H1 (cell line): ENCODE measurements around the gene SF3B6. TPM values are rescaled to one million over a fixed set of nuclear protein-coding genes. Genes with fewer than 3 reads are reported as not detected.
A peak's percentile ranks its signal among the peaks of the same experiment; 100 is the strongest.

Experiments used
- BCL11A ChIP-seq, 2 experiments: IDR thresholded peaks; one replicate each; pipeline ENCODE4 v1.6.1; 2011; ENCODE audit warnings: low read depth in 2 of 2, low read length in 2 of 2, mild to moderate bottlenecking in 2 of 2
- CHD2 ChIP-seq: IDR thresholded peaks from 2 replicates; pipeline ENCODE4 v1.6.1; 2012; ENCODE audit warnings: low read length, improper control_type of control experiment
- CTBP2 ChIP-seq: IDR thresholded peaks from 2 replicates; pipeline ENCODE4 v1.7.0; 2011; ENCODE audit warnings: borderline replicate concordance, mild to moderate bottlenecking, moderate library complexity, mixed read lengths, low read length; ENCODE audit not compliant: insufficient read depth, insufficient read length
- EP300 ChIP-seq, 2 experiments: IDR thresholded peaks; 1 replicate in 1 of 2; 2 replicates in 1 of 2; pipeline ENCODE4 v1.6.1; 2011 to 2012; ENCODE audit warnings: low read depth in 2 of 2, low read length in 2 of 2, mild to moderate bottlenecking in 2 of 2, borderline replicate concordance in 1 of 2, inconsistent platforms in 1 of 2, moderate library complexity in 1 of 2
- EZH2 ChIP-seq: fragments of 200-600 bp; sonication (generic); IDR thresholded peaks from 2 replicates; pipeline ENCODE4 v1.7.1; 2012; ENCODE audit warnings: low read depth, mild to moderate bottlenecking, moderate library complexity, low read length, inconsistent platforms; ENCODE audit not compliant: severe bottlenecking
- FOSL1 ChIP-seq: IDR thresholded peaks from 2 replicates; pipeline ENCODE4 v1.6.1; 2011; ENCODE audit warnings: mild to moderate bottlenecking, low read depth, low read length, moderate library complexity; ENCODE audit not compliant: insufficient read depth
- GTF2F1 ChIP-seq: IDR thresholded peaks from 2 replicates; pipeline ENCODE4 v1.6.1; 2012; ENCODE audit warnings: low read depth, low read length, improper control_type of control experiment, borderline replicate concordance
- HDAC2 ChIP-seq, 2 experiments: fragments of 300-600 bp in 1 of 2; sonication (generic) in 1 of 2; IDR thresholded peaks; 2 replicates each; pipeline ENCODE4 v1.6.1; 2011 to 2012; ENCODE audit warnings: low read depth in 2 of 2, low read length in 2 of 2, mild to moderate bottlenecking in 2 of 2, moderate library complexity in 2 of 2, borderline replicate concordance in 1 of 2, inconsistent platforms in 1 of 2
- HDAC6 ChIP-seq: IDR thresholded peaks from one replicate; pipeline ENCODE4 v1.7.1; 2012; ENCODE audit warnings: low read depth, mild to moderate bottlenecking, inconsistent platforms, low read length, moderate library complexity
- KDM1A ChIP-seq: fragments of 200-600, 300-600 bp; sonication (generic); IDR thresholded peaks from 2 replicates; pipeline ENCODE4 v1.7.1; 2016; ENCODE audit warnings: mild to moderate bottlenecking, low read length, borderline replicate concordance
- KDM5A ChIP-seq: fragments of 200-600 bp; IDR thresholded peaks from 2 replicates; pipeline ENCODE4 v1.7.1; 2012; ENCODE audit warnings: mild to moderate bottlenecking, low read length, inconsistent platforms, mixed read lengths
- MAFK ChIP-seq: IDR thresholded peaks from 2 replicates; pipeline ENCODE4 v1.6.1; 2012; ENCODE audit warnings: low read depth, mild to moderate bottlenecking, improper control_type of control experiment, low read length
- NRF1 ChIP-seq: IDR thresholded peaks from 2 replicates; pipeline ENCODE4 v1.6.1; 2011; ENCODE audit warnings: mild to moderate bottlenecking, low read depth, low read length, improper control_type of control experiment
- PHF8 ChIP-seq: fragments of 200-600 bp; sonication (generic); conservative IDR thresholded peaks from 2 replicates; pipeline ENCODE4 v1.7.1; 2012; ENCODE audit warnings: low read depth, mild to moderate bottlenecking, inconsistent platforms, low read length, moderate library complexity
- POLR2A ChIP-seq, 2 experiments: IDR thresholded peaks; 1 replicate in 1 of 2; 2 replicates in 1 of 2; pipeline ENCODE4 v1.6.1; 2011; ENCODE audit warnings: low read depth in 2 of 2, low read length in 2 of 2, mild to moderate bottlenecking in 2 of 2; ENCODE audit errors: control extremely low read depth in 1 of 2
- RBBP5 ChIP-seq: IDR thresholded peaks from 2 replicates; pipeline ENCODE4 v1.7.1; 2012; ENCODE audit warnings: low read depth, mild to moderate bottlenecking, inconsistent platforms, low read length, moderate library complexity, borderline replicate concordance
- SAP30 ChIP-seq: fragments of 300-600 bp; sonication (generic); IDR thresholded peaks from 2 replicates; pipeline ENCODE4 v1.7.1; 2012; ENCODE audit warnings: low read length, moderate library complexity, mild to moderate bottlenecking, inconsistent platforms; ENCODE audit not compliant: insufficient read depth, insufficient replicate concordance
- TAF1 ChIP-seq: IDR thresholded peaks from 2 replicates; pipeline ENCODE4 v1.6.1; 2011; ENCODE audit warnings: mild to moderate bottlenecking, low read depth, low read length
- ZNF274 ChIP-seq: IDR thresholded peaks from 2 replicates; pipeline ENCODE4 v1.7.0; 2012; ENCODE audit warnings: low read length, borderline replicate concordance; ENCODE audit errors: extremely low read depth
- polyA plus RNA-seq, 7 experiments: library from polyadenylated mRNA; depleted of rRNA in 3 of 7; stranded (reverse) in 5 of 7; unstranded in 2 of 7; fragments of >200 nt in 5 of 7; fragments of 200-250 nt in 2 of 7; gene quantifications; 1 replicate in 5 of 7; 2 replicates in 1 of 7; 4 replicates in 1 of 7; pipeline versions ENCODE4 v1.2.1 to v1.2.3, GENCODE V29; 2011 to 2013; ENCODE audit warnings: missing spikeins in 2 of 7, mixed read lengths in 2 of 7
- total RNA-seq: library from RNA; stranded (reverse); fragmentation: NEBNext Ultra II Directional; extraction: Animal tissue kit (Norgen Biotek cat#: 25700); gene quantifications from 2 replicates; pipeline ENCODE4 v1.2.1, GENCODE V29; 2021
- TF ChIP-seq, protein P1 (sequence below): IDR thresholded peaks from 2 replicates; pipeline ENCODE4 v1.6.1; 2011; ENCODE audit warnings: low read depth, mild to moderate bottlenecking, low read length; ENCODE audit not compliant: insufficient read depth

SF3B6 gene
- total and polyA plus RNA-seq, 2 of the 8 experiments (the other 6 are each of a cell fraction or from before 2014, with no cell fraction given) = 126 to 155 TPM

DNA sequence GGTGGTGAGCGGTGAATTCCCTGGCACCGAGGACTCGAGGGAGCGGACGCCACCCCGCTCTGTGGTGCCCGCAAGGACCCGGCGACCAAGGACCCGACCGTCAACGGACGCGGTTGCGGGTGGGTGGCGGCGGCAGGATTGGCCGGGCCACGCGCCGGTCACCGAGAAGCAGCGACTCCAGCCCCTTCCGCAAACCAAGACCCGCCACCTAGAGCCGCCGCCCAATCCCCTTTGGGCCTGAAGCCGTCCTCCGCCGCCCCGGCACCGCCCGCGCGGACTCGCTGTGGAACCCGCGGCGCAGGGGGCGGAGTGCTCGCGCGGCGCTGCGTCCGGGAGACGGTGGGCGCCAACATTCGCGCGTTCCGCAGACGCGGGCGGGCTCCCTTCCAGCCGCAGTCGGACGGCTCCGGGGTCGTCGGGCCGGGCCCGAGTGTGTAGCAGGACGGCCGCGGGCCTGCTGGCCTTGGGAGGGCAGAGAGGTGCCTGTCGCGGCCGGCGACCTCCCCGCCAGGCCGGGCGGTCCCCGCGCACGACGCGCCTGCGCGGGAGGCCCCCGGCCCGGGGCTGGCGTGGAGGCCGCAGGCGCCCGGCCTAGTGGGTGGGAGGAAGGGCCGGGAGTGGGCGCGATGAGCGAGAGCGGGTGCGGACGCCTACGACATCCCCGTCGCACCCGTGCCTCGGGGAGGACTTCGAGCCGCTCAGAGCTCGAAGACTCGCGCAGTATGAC lies 47.2 kb upstream of the SF3B6 start, which contains the start of the genes FAM228B and PFN4 (continued):
- TF ChIP-seq HDAC2 (IDR thresholded peaks at IDR 0.05; ENCODE audit: borderline replicate concordance in 1 of 2, low read depth in 2 of 2, low read length in 2 of 2) (peak; percentile 2 to 69; a peak in 1 of 4 replicates), SAP30 (no peak), CTBP2 (no peak), CHD2 (0 out of 2 replicates have a peak, but pooled peaks have one; percentile 15), MAFK (no peak), NRF1 (no peak), TAF1 (peak; percentile 47), FOSL1 (no peak), RBBP5 (no peak; the same call in 1 of the 2 replicates), KDM5A (no peak), HDAC6 (no peak), ZNF274 (no peak), EZH2 (peak; percentile 50), POLR2A (IDR thresholded peaks at IDR 0.05; ENCODE audit: control extremely low read depth in 1 of 2, low read depth in 2 of 2, low read length in 2 of 2) (peak; percentile 55 to 62), PHF8 (peak; percentile 70; the same call in 1 of the 2 replicates), BCL11A (IDR thresholded peaks at IDR 0.05; ENCODE audit: low read depth in 2 of 2, low read length in 2 of 2) (no peak), EP300 (IDR thresholded peaks at IDR 0.05; ENCODE audit: borderline replicate concordance in 1 of 2, low read depth in 2 of 2, low read length in 2 of 2) (no peak), KDM1A (0 out of 2 replicates have a peak, but pooled peaks have one; percentile 14), GTF2F1 (no peak)
- TF ChIP-seq, protein P1, sequence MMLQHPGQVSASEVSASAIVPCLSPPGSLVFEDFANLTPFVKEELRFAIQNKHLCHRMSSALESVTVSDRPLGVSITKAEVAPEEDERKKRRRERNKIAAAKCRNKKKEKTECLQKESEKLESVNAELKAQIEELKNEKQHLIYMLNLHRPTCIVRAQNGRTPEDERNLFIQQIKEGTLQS = no peak
